Posterior cingulate gyrus (tissue), 11 donors: ENCODE measurements around the gene HNRNPUL2.
"Not testable (repeated sequence)": the region's sequence is repeated elsewhere in the genome, so short reads cannot be mapped to it uniquely, and the experiment has no call there.

Experiments used
- DNase-seq, 10 donors: peaks; one replicate each; pipeline versions ENCODE4 v3.0.0 to v3.0.0-alpha.2; 2020 to 2021; ENCODE audit warnings: mixed read lengths in 3 of 10
- intact Hi-C: fragments of 100-400 bp; cut with DNase I; formaldehyde crosslinking; loops from one replicate; pipeline ENCODE4 v1.15.1; 2023

HNRNPUL2 gene

GRCh38 chr11:62676698-62677097, 50.6 kb downstream of the HNRNPUL2 start:
- peak in 2 of 10 donors; percentile 43 to 59 for DNase-seq
- intact Hi-C loops: no loop called here

GRCh38 chr11:62675415-62675814, 51.8 kb downstream of the HNRNPUL2 start:
- intact Hi-C loops: not testable (repeated sequence)
- peak in 2 of 10 donors; percentile 6 to 31 for DNase-seq

DNA sequence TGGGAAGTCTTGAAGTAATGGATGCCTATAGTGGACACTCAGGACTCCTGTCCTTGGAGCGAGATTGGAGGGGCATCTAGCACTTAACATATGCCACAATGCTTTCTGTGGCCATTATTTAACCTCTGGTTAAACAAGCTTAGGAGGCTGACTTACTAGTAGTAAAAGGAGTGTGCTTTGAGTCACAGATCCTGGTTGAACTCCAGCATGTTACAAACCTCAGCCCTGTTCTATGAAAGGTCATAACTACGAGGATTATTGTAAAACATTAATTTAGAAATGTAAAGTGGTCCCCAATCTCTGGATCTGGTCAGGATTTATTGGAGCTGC, 54.1 kb downstream of the HNRNPUL2 start:
- DNase-seq: no peak
- intact Hi-C loops: no loop called here

DNA sequence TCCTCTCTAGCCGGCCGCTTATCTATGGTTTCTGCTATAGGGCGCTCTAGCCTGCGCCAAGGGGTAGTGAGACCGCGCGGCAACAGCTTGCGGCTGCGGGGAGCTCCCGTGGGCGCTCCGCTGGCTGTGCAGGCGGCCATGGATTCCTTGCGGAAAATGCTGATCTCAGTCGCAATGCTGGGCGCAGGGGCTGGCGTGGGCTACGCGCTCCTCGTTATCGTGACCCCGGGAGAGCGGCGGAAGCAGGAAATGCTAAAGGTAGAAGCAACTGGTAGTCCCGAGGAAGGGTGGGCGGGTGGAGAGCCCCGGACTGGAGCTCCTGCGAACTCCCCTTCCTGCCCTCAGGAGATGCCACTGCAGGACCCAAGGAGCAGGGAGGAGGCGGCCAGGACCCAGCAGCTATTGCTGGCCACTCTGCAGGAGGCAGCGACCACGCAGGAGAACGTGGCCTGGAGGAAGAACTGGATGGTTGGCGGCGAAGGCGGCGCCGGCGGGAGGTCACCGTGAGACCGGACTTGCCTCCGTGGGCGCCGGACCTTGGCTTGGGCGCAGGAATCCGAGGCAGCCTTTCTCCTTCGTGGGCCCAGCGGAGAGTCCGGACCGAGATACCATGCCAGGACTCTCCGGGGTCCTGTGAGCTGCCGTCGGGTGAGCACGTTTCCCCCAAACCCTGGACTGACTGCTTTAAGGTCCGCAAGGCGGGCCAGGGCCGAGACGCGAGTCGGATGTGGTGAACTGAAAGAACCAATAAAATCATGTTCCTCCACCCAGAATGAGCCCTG, 55.5 kb downstream of the HNRNPUL2 start, which contains the start of the genes LBHD1 and UQCC3:
Gene LBHD1 (minus strand): TSS at position 660 of the 782 bp plus-strand sequence. CDS start 2,236 bp downstream, outside the sequence.
Gene UQCC3 (plus strand): TSS at position 66 of the 782 bp plus-strand sequence. CDS start 73 bp downstream, at position 139.
- peak; percentile 69 to 96 (median 79) for DNase-seq
- intact Hi-C loops: loop anchor here (2.0 kb wide), 1 partner anchor 19 kb away; the partner anchor contains the start of gene INTS5

GRCh38 chr11:62671236-62671607, 56.0 kb downstream of the HNRNPUL2 start:
- intact Hi-C loops: loop anchor here (2.0 kb wide), 1 partner anchor 18 kb away; the partner anchor contains the start of gene INTS5
- no peak for DNase-seq

GRCh38 chr11:62669420-62670161, 57.7 kb downstream of the HNRNPUL2 start:
- peak in 2 of 10 donors; percentile 19 to 24 for DNase-seq
- intact Hi-C loops: loop anchor here (2.0 kb wide), 1 partner anchor 17 kb away; the partner anchor contains the start of gene INTS5

DNA sequence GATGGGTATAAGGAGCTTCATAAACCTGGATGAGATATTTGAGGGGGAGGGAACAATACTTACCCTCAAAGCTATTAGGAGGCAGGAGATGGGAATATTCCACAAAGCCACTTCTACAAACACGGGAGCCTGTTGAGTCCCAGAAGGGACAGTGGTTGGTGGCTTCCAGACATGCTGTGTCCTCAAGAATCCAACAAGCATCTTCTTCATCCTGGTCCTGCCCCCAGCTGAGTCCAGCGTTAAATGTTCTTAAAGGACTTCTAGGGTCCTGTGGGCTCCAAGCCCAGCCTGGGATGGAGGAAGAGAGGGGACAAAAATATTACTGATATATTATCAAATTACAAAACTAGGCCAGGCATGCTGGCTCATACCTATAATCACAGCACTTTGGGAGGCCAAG, 59.8 kb downstream of the HNRNPUL2 start:
- peak in 1 of 10 donors; percentile 6 for DNase-seq
- intact Hi-C loops: no loop called here

DNA sequence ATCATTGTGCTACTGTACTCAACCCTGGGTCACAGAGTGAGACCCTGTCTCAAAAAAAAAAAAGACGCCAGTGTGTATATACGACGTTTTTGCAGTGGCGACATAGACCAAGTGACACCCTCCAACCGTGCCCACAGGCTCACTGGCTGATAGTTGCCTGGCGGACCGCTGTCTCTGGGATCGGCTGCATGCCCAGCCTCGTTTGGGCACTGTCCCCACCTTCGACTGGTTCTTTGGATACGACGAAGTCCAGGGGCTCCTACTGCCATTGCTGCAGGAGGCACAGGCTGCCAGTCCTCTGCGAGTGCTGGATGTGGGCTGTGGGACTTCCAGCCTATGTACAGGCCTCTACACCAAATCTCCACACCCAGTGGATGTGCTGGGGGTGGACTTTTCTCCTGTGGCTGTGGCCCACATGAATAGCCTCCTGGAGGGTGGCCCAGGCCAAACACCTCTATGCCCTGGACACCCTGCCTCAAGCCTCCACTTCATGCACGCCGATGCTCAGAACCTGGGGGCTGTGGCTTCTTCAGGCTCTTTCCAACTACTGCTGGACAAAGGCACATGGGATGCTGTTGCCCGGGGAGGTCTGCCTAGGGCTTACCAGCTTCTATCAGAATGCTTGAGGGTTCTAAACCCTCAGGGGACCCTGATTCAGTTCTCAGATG, 60.9 kb downstream of the HNRNPUL2 start:
- peak in 3 of 10 donors; percentile 18 to 72 (median 54) for DNase-seq

GRCh38 chr11:62665599-62666258, 61.5 kb downstream of the HNRNPUL2 start:
- intact Hi-C loops: no loop called here
- DNase-seq: peak in 9 of 10 donors; percentile 30 to 92 (median 55)

More for the DNA sequence above, 60.9 kb downstream of the HNRNPUL2 start:
- intact Hi-C loops: no loop called here

DNA sequence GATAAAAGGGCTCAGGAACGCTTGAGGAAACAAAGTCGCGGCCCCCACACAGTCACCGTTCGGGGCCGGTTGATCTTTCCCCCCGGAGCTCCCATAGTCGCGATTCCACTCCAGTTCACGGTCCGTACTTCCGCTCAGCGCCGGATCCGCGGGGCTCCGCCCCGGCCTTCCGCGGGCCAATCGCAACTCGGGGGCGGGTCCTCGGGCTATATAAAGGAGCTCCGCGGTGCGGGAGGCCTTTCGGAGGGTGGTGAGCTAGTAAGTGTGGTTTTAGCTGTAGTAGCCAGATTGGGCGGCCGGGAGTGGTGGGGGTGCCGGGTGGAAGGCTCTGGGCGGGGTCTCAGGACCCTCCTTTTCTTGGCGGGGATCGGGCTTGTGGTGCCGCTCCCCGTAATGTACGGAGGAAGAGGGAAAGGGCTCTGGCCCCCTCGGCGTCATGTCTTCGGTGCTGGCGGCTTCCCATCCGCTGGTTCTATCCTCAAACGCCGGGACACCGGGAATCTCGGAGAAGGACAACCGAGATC, 62.1 kb downstream of the HNRNPUL2 start, which contains the start of the genes C11orf98 and CSKMT:
Gene C11orf98 (minus strand): TSS at position 136 of the 524 bp plus-strand sequence. CDS start 41 bp downstream, at position 95.
Gene CSKMT (plus strand): TSS at position 238 of the 524 bp plus-strand sequence. CDS start 568 bp downstream, outside the sequence.
- intact Hi-C loops: no loop called here
- DNase-seq: peak; percentile 95 to 100 (median 97)

DNA sequence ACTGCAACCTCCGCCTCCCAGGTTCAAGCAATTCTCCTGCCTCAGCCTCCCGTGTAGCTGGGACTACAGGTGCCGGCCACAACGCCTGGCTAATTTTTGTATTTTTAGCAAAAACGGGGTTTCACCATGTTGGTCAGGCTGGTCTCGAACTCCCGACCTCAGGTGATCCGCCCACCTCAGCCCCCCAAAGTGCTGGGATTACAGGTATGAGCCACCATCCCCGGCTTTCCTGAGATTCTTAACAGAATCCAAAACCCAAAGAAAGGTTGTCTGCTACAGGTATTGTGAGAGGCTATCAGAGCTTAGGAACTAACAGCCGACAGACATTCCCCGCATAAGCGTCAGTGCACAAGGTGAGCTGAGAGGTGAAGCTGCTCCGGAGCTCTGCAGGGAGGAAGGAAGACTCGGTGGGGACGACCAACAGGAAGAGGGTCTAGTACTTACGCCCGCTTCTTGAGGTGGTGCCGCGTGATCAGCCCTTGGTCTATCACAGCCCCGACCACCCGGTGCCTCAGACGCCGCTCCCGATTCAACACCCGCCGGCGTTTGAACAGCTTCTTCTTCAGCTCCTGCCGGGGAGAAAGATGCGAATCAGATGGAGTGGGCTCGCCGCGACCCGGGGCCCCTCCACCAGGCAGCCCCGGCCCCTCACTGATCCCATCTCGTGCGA, 62.7 kb downstream of the HNRNPUL2 start:
- DNase-seq: peak in 3 of 10 donors; percentile 41 to 88 (median 52)
- intact Hi-C loops: no loop called here
